Measurements from ENCODE around the gene CAPN7. TPM values are rescaled to one million over a fixed set of nuclear protein-coding genes. Genes with fewer than 3 reads are reported as not detected.

CAPN7 gene
- total RNA-seq, 2 experiments from 2014 or later: 22.2 to 27.5 TPM

GRCh38 chr3:15197340-15198029 is 8.6 kb upstream of the CAPN7 start:
- no peak for DNase-seq
- ChIA-PET CTCF (interaction anchor here (1.1 to 12.9 kb wide), 5 partner anchors 78 to 208 kb away, joined by 4 to 125 read pairs (median 14); no protein-coding TSS in a partner anchor), POLR2A (no interaction called here)
- ATAC-seq: no peak
- Mint-ChIP-seq H3K4me3 (no peak overlapping the region), H3K27ac (no peak overlapping the region), H3K9me3 (no peaks in the 10 kb centered on the region), H3K36me3 (ENCODE audit: low read depth) (no peaks in the 10 kb centered on the region), H3K27me3 (no peaks in the 10 kb centered on the region), H3K4me1 (ENCODE audit: low read depth) (peaks cover 18% of the 10 kb centered on the region)
- TF ChIP-seq CTCF (IDR thresholded peaks at IDR 0.05): no peak
- intact Hi-C loops (cut with micrococcal nuclease): no loop called here

- ChIA-PET POLR2A (no interaction called here), CTCF (interaction anchor here (0.7 to 12.9 kb wide), 6 partner anchors 67 to 1625 kb away, joined by 3 to 125 read pairs (median 42); no protein-coding TSS in a partner anchor)
- Mint-ChIP-seq H3K4me1 (ENCODE audit: low read depth) (peaks cover 18% of the 10 kb centered on the region), H3K27me3 (no peaks in the 10 kb centered on the region), H3K4me3 (no peak overlapping the region), H3K36me3 (ENCODE audit: low read depth) (no peaks in the 10 kb centered on the region), H3K9me3 (no peaks in the 10 kb centered on the region), H3K27ac (no peak overlapping the region)
- ATAC-seq (peak; percentile 48), DNase-seq (peak; percentile 20)
- no peak for TF ChIP-seq CTCF (IDR thresholded peaks at IDR 0.05)
- intact Hi-C loops (cut with micrococcal nuclease): no loop called here
These were observed 7.4 kb upstream of the CAPN7 start for GRCh38 chr3:15198686-15199085.

GRCh38 chr3:15199493-15200105 is 6.4 kb upstream of the CAPN7 start:
- ChIA-PET CTCF (interaction anchor here (0.8 to 12.9 kb wide), 13 partner anchors 19 to 231 kb away, joined by 3 to 125 read pairs (median 3); no protein-coding TSS in a partner anchor), POLR2A (interaction anchor here (1.6 kb wide), 1 partner anchor 20 kb away, joined by 4 read pairs; no protein-coding TSS in a partner anchor)
- DNase-seq (no peak), ATAC-seq (no peak)
- Mint-ChIP-seq H3K27ac (no peak overlapping the region), H3K36me3 (ENCODE audit: low read depth) (no peaks in the 10 kb centered on the region), H3K9me3 (no peaks in the 10 kb centered on the region), H3K27me3 (no peaks in the 10 kb centered on the region), H3K4me3 (no peak overlapping the region), H3K4me1 (ENCODE audit: low read depth) (peaks cover 18% of the 10 kb centered on the region)
- intact Hi-C loops (cut with micrococcal nuclease): loop anchor here (5.0 to 10.0 kb wide), 2 partner anchors 68 to 95 kb away; no protein-coding TSS in a partner anchor
- no peak for TF ChIP-seq CTCF (IDR thresholded peaks at IDR 0.05)

- CTCF ChIA-PET: interaction anchor here (1.0 to 12.9 kb wide), 19 partner anchors 10 to 354 kb away, joined by 3 to 125 read pairs (median 9); no protein-coding TSS in a partner anchor
- no peak for TF ChIP-seq CTCF (IDR thresholded peaks at IDR 0.05)
- POLR2A ChIA-PET: interaction anchor here (1.4 kb wide), 1 partner anchor 65 kb away, joined by 4 read pairs; no protein-coding TSS in a partner anchor
- Mint-ChIP-seq H3K9me3 (no peaks in the 10 kb centered on the region), H3K36me3 (ENCODE audit: low read depth) (peaks cover 3% of the 10 kb centered on the region), H3K27ac (no peak overlapping the region), H3K27me3 (no peaks in the 10 kb centered on the region), H3K4me3 (no peak overlapping the region), H3K4me1 (ENCODE audit: low read depth) (peaks cover 30% of the 10 kb centered on the region)
- ATAC-seq (no peak), DNase-seq (no peak)
- intact Hi-C loops (cut with micrococcal nuclease): loop anchor here (5.0 to 10.0 kb wide), 2 partner anchors 63 to 99 kb away; no protein-coding TSS in a partner anchor
These were observed 2.0 kb upstream of the CAPN7 start for GRCh38 chr3:15204005-15204404.

Data from activated CD8-positive, alpha-beta T cell treated with anti-CD3 and anti-CD28 coated beads for 36 hours (primary cell).